B cell (primary cell): ENCODE results near the gene AKR1B1. TPM values are rescaled to one million over a fixed set of nuclear protein-coding genes. Genes with fewer than 3 reads are reported as not detected.

ENCODE experiments used
- ATAC-seq: fragments of 200-7000 bp; cut with Tn5 transposase; one replicate; pipeline ENCODE4 v1.10.0; 2021; ENCODE audit warnings: low read depth, mild to moderate bottlenecking, moderate number of reproducible peaks, moderate library complexity
- CTCF ChIA-PET: fragments of 350-600 bp; sonication (Branson Sonifier 250); formaldehyde crosslinking; loops from one replicate; lab custom pipeline; 2021; ENCODE audit warnings: antibody characterized with exemption, inconsistent platforms; lab: Charles Lee
- POLR2A ChIA-PET: fragments of 350-600 bp; sonication (Branson Sonifier 250); formaldehyde crosslinking; loops from one replicate; lab custom pipeline; 2021; ENCODE audit warnings: antibody characterized with exemption; lab: Charles Lee
- DNase-seq: peaks from one replicate; pipeline ENCODE4 v3.0.0; 2013
- H2AFZ ChIP-seq: 2 replicates; pipeline ENCODE4 v1.6.1; 2012; ENCODE audit warnings: mild to moderate bottlenecking, low read depth, low read length; ENCODE audit not compliant: insufficient read depth, poor library complexity, severe bottlenecking
- H3K27ac ChIP-seq, 2 donors: 1 replicate in 1 of 2; 2 replicates in 1 of 2; pipeline ENCODE4 v1.5.1; 2012 to 2013; ENCODE audit warnings: low read length in 2 of 2, mild to moderate bottlenecking in 2 of 2, moderate library complexity in 1 of 2
- H3K27me3 ChIP-seq, 4 experiments: fragments of 200-600 bp in 1 of 4; sonication (generic) in 1 of 4; replicated peaks in 1 of 4; 1 replicate in 2 of 4; 2 replicates in 2 of 4; pipeline versions ENCODE4 v1.6.1 to v1.7.0; 2013 to 2016; ENCODE audit warnings: low read length in 3 of 4, mild to moderate bottlenecking in 2 of 4, mixed read lengths in 1 of 4, moderate library complexity in 1 of 4; ENCODE audit not compliant: insufficient read depth in 4 of 4, control insufficient read depth in 3 of 4; ENCODE audit errors: control extremely low read depth in 1 of 4
- H3K36me3 ChIP-seq, 2 experiments: replicated peaks in 1 of 2; 1 replicate in 1 of 2; 2 replicates in 1 of 2; pipeline versions ENCODE4 v1.6.1 to v1.7.1; 2013; ENCODE audit warnings: low read length in 1 of 2; ENCODE audit not compliant: insufficient read depth in 2 of 2, control insufficient read depth in 1 of 2; ENCODE audit errors: control extremely low read depth in 1 of 2, extremely low read depth in 1 of 2
- H3K4me1 ChIP-seq, 2 donors: fragments of 200-600 bp in 1 of 2; sonication (generic) in 1 of 2; 1 replicate in 1 of 2; 2 replicates in 1 of 2; pipeline versions ENCODE4 v1.5.1 to v1.6.1; 2013 to 2017; ENCODE audit warnings: low read length in 2 of 2; ENCODE audit not compliant: control insufficient read depth in 2 of 2, insufficient read depth in 2 of 2
- H3K4me2 ChIP-seq: replicated peaks from 2 replicates; pipeline ENCODE3; 2012; ENCODE audit warnings: mild to moderate bottlenecking, low read depth, low read length; ENCODE audit not compliant: poor library complexity, severe bottlenecking
- H3K4me3 ChIP-seq, 5 experiments: fragments of 200-600 bp in 1 of 5; sonication (generic) in 1 of 5; 1 replicate in 3 of 5; 2 replicates in 2 of 5; pipeline versions ENCODE4 v1.5.1 to v1.7.0; 2011 to 2016; ENCODE audit warnings: low read length in 4 of 5, mild to moderate bottlenecking in 4 of 5, low read depth in 2 of 5, control low read depth in 1 of 5, moderate library complexity in 1 of 5; ENCODE audit not compliant: insufficient read depth in 1 of 5; ENCODE audit errors: control extremely low read depth in 1 of 5, extremely low read depth in 1 of 5
- H3K79me2 ChIP-seq: fragments of 200-600 bp; sonication (generic); one replicate; pipeline ENCODE4 v1.6.0; 2016; ENCODE audit warnings: low read length; ENCODE audit not compliant: control insufficient read depth, insufficient read depth
- H3K9ac ChIP-seq: fragments of 200-600 bp; sonication (generic); 2 replicates; pipeline ENCODE4 v1.6.1; 2017; ENCODE audit warnings: mild to moderate bottlenecking, low read length, moderate library complexity
- H3K9me3 ChIP-seq, 3 donors: one replicate each; pipeline versions ENCODE4 v1.6.1 to v1.7.1; 2013; ENCODE audit warnings: low read length in 2 of 3; ENCODE audit not compliant: control insufficient read depth in 2 of 3, insufficient read depth in 1 of 3; ENCODE audit errors: control extremely low read depth in 1 of 3
- H4K20me1 ChIP-seq: 2 replicates; pipeline ENCODE4 v1.6.0; 2012; ENCODE audit warnings: mild to moderate bottlenecking, low read length; ENCODE audit not compliant: insufficient read depth, control insufficient read depth, poor library complexity, severe bottlenecking
- H3K27ac Mint-ChIP-seq: one replicate; pipeline ENCODE4 v1.8.0; 2021; ENCODE audit warnings: mixed read lengths
- H3K27me3 Mint-ChIP-seq: one replicate; pipeline ENCODE4 v1.8.0; 2021; ENCODE audit warnings: mixed read lengths
- H3K4me1 Mint-ChIP-seq: one replicate; pipeline ENCODE4 v1.8.0; 2021; ENCODE audit warnings: mixed read lengths
- H3K4me3 Mint-ChIP-seq: one replicate; pipeline ENCODE4 v1.8.0; 2021; ENCODE audit warnings: mixed read lengths
- H3K9me3 Mint-ChIP-seq: one replicate; pipeline ENCODE4 v1.8.0; 2022; ENCODE audit warnings: mixed read lengths; ENCODE audit not compliant: insufficient read depth
- CTCF ChIP-seq: fragments of 200-600 bp; IDR thresholded peaks from one replicate; pipeline ENCODE4 v1.8.0; 2022; ENCODE audit warnings: antibody characterized with exemption, mild to moderate bottlenecking
- EZH2 ChIP-seq: IDR thresholded peaks from 2 replicates; pipeline ENCODE4 v1.6.1; 2012; ENCODE audit warnings: borderline replicate concordance, low read depth, mild to moderate bottlenecking, moderate library complexity, low read length; ENCODE audit not compliant: insufficient read depth, poor library complexity, severe bottlenecking
- WGBS: methylation state at CpG from one replicate; pipeline ENCODE4 v1.1.5; 2013; ENCODE audit warnings: missing lambda C conversion rate; ENCODE audit not compliant: insufficient coverage; 5-methylcytosine and 5-hydroxymethylcytosine counted together
- intact Hi-C: fragments of 100-400 bp; cut with micrococcal nuclease; formaldehyde crosslinking; loops from one replicate; pipeline ENCODE4 v1.10.0; 2022
- polyA plus RNA-seq: library from polyadenylated mRNA; depleted of rRNA; stranded (reverse); fragments of >200 nt; gene quantifications from 2 replicates; pipeline ENCODE4 v1.2.3, GENCODE V29; 2012
- total RNA-seq, 2 donors: library from RNA; stranded (reverse); fragments of 120-200 nt in 1 of 2; gene quantifications; 1 replicate in 1 of 2; 2 replicates in 1 of 2; pipeline versions ENCODE4 v1.2.3 to v1.2.4, GENCODE V29; 2013 to 2022

AKR1B1 gene
- total and polyA plus RNA-seq, 2 donors (not counting 1 experiment from before 2014, with no cell fraction given) = 82.9 to 89.6 TPM

- no peak overlapping the region for H3K9ac ChIP-seq
- intact Hi-C loops = no loop called here
- no peak overlapping the region for H3K4me3 ChIP-seq
- H3K27me3 ChIP-seq = no peaks in the 10 kb centered on the region
- ChIA-PET POLR2A (no interaction called here), CTCF (interaction anchor here (1.2 to 9.3 kb wide), 3 partner anchors 30 to 180 kb away, joined by 3 to 160 read pairs (median 18); partner anchors contain the start of genes AKR1B1 and AKR1B15)
- Mint-ChIP-seq H3K27me3 (peaks cover 6% of the 10 kb centered on the region), H3K27ac (no peak overlapping the region), H3K9me3 (no peaks in the 10 kb centered on the region), H3K4me3 (no peak overlapping the region), H3K4me1 (peaks cover 17% of the 10 kb centered on the region)
- peaks cover 16 to 22% of the 10 kb centered on the region in 2 donors for H3K4me1 ChIP-seq
- no peak overlapping the region for H3K27ac ChIP-seq
- H2AFZ ChIP-seq = no peak overlapping the region
- H3K36me3 ChIP-seq = no peaks in the 10 kb centered on the region
- no peaks in the 10 kb centered on the region for H4K20me1 ChIP-seq
- no peaks in the 10 kb centered on the region for H3K79me2 ChIP-seq
- no CpG with 5 or more reads among the region's 9 CpGs for WGBS
- TF ChIP-seq CTCF (no peak), EZH2 (no peak)
- ATAC-seq (no peak), DNase-seq (no peak)
- H3K9me3 ChIP-seq = peaks cover 0 to 2% (median 0%) of the 10 kb centered on the region in 3 donors
- no peak overlapping the region for H3K4me2 ChIP-seq
These were observed 30.0 kb downstream of the AKR1B1 start for GRCh38 chr7:134428942-134429341.

DNA sequence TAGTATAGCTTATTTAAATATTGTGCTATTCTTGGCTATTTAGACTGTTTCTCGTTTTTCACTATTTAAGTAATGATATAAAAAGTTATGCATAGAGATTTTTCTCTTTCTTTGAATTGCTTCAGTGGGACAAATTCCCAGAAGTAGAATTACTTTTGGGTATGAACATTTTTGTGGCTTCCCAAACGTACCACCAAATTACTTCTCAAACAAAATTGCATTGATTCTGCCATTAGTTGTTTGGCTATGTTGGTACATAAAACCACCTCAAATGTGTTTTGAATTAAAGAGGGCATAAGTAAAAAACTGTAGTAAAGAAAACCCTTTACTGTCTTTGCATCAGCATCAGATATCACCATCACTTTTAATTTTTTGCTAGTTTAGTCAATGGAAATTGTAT lies 31.0 kb downstream of the AKR1B1 start:
- Histone ChIP-seq H3K79me2 (no peaks in the 10 kb centered on the region), H3K36me3 (no peaks in the 10 kb centered on the region), H3K27ac (no peak overlapping the region), H3K9ac (no peak overlapping the region), H3K4me1 (peaks cover 6 to 12% of the 10 kb centered on the region in 2 donors), H3K27me3 (peaks cover 0 to 1% (median 0%) of the 10 kb centered on the region in 4 experiments), H3K4me3 (no peak overlapping the region), H3K4me2 (no peak overlapping the region), H2AFZ (no peak overlapping the region), H4K20me1 (no peaks in the 10 kb centered on the region), H3K9me3 (peaks cover 0 to 2% (median 0%) of the 10 kb centered on the region in 3 donors)
- no peaks in the 10 kb centered on the region for H3K9me3 Mint-ChIP-seq
- CTCF ChIA-PET = interaction anchor here (9.3 kb wide), 1 partner anchor 181 kb away, joined by 160 read pairs; no protein-coding TSS in a partner anchor
- intact Hi-C loops = no loop called here
- no peak for ATAC-seq
- no peak overlapping the region for H3K27ac Mint-ChIP-seq
- POLR2A ChIA-PET = no interaction called here
- peaks cover 8% of the 10 kb centered on the region for H3K27me3 Mint-ChIP-seq
- no CpG with 5 or more reads among the region's 2 CpGs for WGBS
- no peak overlapping the region for H3K4me3 Mint-ChIP-seq
- no peak for DNase-seq
- TF ChIP-seq EZH2 (no peak), CTCF (no peak)
- peaks cover 8% of the 10 kb centered on the region for H3K4me1 Mint-ChIP-seq
